Stimulated activated CD4-positive, alpha-beta T cell treated with anti-CD3 and anti-CD28 coated beads, Interleukin-12 subunit alpha, Interleukin-12 subunit beta, amount 100 ng/mL, for 48 hours (primary cell): ENCODE data around the gene PADI1.
A peak's percentile ranks its signal among the peaks of the same experiment; 100 is the strongest.

Source experiments
- DNase-seq, 3 donors: peaks; one replicate each; pipeline ENCODE4 v3.0.0-alpha.2; 2020; ENCODE audit warnings: low read depth in 2 of 3, low spot score in 1 of 3

The PADI1 gene

DNA sequence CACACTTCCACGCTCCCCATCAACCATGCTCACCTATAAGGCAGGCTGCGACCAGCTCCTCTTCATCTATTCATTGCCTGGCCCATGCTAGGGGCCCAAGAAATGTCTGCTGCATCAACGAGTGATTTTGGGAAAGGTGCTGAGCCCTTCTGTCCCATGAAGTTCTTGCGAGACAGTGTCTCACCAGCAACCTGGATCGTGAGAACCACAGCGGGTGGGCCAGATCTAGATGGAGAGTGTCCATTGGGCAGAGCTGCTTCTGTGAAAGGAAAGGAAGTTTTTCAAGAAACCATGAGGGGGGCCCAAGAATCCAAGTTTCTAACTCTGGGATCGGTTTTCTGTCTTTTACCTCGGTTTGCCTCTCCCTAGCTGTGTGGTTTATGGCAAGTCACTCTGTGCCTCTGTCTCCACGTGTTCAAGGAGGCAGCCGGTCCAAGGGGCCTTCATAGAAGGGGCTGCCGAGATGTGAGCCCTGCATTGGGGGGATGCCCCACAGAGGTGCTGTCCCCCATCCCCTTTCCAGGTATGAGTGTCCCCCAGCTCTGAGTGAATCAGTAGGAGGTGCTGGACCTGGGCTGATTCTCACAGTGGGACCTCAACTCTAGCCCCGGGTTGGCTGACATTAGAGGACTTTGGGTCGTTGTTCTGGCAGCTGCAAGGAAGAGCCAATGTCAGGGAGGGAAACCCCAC lies 8.3 kb upstream of the PADI1 start:
- DNase-seq, result no peak

DNA sequence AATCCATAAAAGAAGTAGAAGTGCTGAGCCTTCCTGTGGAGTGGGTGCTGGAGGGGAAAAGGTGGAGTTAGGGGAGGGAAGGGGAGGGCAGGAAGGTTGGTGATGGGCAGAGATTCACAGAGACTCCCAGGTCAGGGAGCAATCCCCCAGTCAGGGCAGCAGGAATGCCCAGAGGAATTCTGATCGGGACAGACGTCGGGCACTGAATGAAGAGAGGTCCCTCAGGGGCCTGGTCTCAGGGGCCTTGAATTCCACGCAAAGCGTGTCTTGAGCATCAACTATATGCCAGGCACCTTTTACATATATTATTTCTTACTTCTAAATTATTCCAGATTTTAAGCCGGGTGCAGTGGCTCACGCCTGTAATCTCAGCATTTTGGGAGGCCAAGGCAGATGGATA lies 7.2 kb upstream of the PADI1 start:
- no peak for DNase-seq

DNA sequence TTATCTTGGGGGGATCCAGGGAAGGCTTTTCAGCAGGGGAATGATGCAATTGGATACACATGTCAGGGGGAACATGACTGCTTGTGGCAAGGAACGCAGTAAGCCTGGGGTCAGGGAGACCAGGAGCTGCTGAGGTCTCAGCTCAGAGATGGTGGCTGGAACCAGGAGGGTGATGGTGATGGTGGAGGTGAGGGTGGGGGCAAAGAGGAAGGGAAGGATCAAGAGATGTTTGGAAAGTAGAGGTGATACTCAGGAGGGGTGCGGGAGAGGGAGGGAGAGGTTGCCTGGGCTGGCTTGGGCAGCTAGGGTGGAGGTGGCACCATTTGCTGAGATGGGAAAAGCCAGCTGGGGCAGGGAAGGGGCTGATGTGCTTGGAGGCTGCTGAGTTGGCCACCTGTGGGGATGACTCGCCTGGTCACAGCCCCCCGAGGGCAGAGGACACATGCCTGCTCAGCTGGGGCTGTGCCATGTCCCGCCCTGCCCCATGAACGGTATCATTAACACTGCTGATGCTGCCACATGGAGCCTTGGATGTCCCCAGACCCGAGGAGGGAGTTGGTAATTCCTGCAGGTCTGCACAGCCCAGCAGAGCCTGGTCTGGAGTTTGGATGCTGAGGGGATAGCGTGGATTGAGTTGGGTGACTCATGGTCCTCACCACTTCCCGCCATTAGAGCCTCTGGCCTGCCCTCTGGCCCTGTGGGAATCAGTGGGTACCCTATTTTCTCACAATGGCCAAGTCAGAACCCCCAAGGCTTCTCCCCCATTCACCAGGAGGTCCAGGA lies 6.3 kb upstream of the PADI1 start:
- DNase-seq, result no peak

DNA sequence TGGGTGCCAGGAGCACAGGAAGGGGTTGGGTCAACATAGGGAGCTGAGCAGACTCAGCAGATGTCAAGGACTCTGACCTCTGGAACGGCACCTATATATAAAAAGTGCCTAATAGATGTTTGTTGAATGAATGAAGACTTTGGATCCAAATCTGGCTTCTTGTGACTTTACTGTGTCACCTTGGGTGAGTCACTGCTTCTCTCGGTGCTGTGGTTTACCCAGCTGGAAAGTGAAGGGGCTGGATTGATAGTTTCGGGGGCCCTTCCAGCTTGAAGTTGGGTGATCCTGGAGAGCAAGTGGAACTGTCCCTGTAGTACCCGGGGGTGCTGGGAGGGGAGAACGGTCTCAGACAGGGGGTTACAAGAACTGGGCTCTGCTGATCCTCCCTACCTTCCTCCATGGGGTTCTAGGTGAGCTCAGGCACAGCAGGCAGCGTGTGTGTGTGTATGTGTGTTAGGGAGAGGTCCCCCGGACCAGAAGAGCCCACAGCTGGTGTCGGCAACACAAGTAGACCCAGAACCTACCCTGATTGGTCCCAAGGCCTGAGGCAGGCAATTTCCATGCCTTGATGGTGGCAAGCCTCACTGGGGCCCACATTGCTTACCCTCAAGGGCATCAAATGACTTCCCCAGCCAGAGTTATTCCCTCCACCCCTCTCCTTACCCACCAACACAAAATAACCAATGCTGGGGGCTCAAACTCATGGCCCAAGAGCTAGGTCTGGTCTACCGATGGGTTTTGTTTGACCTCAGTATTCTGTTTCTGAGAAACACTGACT lies 5.5 kb upstream of the PADI1 start:
- DNase-seq, result no peak

DNA sequence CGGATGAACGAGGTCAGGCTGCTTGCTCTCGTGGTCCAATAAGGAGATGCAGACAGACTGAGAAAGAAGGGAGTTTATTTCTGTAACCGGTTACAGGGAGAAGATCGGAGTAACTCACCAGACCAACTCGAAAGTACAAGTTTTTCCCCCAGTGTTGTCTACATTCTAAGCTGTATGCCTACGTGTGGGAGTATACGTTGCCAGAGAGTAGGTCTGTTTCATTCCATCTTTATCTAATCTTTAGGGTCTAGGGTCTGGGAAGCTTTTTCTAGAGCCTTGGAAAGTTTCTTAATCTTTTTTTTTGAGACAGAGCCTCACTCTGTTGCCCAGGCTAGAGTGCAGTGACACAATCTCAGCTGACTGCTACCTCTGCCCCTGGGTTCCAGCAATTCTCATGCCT lies 4.7 kb upstream of the PADI1 start:
- DNase-seq, result no peak

DNA sequence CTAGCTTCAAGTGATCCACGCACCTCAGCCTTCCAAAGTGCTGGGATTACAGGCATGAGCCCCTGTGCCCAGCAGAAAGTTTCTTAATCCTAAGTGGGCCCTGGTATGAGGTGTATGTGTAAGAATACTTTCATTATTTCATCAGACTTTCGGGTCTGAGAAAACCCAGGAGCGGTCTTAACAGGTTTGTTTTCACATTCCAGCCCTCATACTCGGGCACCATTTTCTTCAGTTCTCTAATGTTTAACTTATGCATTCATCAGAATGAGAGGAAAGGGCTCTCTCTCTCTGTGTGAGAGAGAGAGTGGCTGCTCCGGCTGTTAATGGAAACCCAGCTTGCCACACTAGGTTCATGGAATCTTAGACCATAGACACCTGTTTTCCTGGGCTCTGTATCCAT lies 4.2 kb upstream of the PADI1 start:
- DNase-seq, result no peak

DNA sequence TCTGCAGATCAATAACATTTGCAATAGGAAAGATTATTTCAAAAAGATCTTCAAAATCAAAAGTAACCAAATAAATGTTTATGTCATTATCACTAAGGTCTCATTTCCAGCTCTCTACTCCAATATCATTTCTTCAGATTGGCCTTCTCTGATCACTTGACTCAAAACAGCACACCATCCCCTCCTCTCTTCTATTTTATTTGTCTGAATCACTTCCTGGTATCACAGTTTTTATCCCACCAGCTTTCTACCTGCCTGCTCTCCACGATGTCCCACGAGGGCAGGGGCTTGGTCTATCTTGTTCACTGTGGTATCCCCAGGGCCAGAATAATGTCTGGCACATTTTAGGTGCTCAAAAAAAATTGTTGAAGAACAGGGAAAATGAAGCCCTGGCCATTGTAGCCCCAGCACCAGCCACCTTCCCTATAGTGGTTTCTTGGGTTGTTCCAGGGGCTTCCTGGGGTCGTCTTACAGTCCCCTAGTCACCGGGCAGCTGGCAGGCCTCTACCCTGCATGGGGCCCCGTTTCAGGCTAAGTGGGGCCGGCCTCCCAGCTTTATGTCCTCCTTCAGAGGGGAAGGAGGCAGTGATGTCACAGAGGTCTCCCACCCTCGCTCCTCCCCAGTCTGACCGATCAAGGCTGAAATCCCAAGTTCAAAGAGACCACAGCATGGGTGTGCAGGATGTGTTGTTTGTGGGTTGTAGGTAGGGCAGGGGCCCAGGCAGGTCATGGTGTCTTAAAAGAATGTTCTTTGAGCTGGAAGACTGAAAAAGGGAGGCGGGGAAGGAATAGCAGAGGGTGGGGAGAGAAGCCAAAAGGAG lies 3.5 kb upstream of the PADI1 start:
- no peak for DNase-seq

DNA sequence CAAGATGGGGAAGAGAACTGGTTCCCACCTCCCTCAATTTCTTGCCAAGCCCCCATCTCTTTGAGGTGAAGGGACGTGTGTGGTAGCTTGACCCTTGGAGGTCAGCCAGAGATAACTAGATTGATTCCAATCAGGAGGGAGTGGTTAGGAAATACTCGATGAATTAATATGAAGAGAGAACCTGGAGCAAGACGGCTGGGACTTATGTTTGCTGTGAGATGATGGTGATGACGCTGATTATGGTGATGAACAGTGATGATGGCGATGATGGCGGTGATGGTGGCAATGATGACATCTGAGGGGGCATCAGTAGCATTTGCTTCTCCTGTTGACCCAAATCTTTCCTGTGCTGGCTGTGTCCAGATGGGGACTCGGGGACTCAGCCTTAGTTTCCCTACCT lies 724 bp downstream of the PADI1 start:
- DNase-seq, result no peak

DNA sequence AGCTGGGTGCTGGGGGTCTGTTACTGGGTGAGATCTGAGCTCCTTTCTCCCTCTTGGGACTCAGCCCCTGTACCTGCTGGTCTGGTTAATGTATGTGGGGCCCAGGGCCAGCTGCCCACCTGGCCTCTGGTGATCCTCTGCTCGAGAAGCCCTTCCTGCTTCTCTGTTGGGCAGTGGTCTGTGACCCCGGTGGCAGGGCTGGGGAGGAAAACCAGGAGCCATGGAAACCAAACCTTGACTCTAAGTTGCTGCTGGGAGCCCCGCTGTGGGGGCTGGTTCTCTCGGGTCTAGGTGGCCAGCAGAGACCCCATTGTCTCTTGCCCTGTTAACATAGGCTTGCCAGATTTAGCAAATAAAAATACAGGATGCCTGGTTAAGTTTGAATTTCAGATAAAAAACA lies 1.3 kb downstream of the PADI1 start:
- no peak for DNase-seq

DNA sequence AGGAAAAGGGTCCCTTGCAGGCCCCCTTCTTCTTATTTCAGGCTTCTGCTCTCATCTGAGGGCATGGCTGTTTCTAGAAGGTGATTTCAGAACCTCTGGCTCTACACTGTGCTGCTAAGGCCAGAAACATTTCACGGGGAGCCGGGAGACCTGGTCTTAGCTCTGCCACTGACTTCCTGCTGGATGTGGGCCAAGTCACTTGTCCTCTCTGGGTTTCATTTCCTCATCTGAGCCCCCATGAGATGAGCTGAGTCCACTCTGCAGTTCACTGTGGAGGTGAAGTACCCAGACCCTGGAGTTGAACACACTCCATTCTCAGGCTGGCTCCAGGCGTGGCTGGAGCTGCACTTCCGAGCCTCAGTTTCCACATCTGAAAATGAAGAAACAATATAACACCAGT lies 2.1 kb downstream of the PADI1 start:
- DNase-seq, result no peak

DNA sequence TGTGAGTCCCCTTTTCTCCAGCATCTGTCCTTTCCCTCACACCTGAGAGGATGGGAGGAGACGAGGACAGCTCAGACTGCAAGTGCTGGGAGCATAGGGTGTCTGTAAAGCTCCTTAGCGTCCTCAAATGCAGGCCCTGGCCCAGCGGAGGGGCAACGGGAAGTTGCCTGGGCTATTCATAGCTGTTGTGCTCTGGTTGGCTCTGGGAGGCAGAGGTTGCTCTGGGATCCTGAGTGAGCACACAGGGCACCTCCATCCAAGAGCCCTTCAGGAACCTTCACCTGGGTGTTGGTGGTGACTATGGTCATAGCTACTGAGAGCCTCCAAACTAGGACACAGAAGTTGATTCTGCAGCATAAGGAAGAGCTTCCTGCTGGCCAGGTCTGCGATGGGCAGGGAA lies 2.6 kb downstream of the PADI1 start:
- no peak for DNase-seq

DNA sequence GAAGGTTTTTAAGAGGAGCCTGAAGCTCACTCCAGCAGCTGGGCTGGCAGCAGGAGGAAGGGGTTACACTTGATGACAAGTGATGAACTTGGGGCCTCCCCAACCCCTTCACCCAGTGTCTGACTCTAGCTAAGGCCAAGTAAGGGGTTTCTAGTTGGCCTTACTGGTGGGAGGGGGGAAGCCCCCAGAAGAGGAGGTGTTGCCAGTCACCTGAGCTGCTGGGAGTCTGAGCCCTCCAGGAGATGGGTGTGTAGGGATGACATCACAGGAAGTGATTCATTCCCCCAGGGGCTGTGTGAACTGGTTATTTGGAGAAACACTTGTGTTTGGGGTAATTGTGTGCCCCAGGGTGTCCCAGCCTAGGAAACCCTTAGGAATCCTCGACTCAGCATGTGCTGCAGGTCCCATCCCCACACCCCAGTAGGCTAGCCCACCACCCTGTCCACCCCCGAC lies 3.1 kb downstream of the PADI1 start:
- DNase-seq, result peak; percentile 21 to 54 (median 52)

DNA sequence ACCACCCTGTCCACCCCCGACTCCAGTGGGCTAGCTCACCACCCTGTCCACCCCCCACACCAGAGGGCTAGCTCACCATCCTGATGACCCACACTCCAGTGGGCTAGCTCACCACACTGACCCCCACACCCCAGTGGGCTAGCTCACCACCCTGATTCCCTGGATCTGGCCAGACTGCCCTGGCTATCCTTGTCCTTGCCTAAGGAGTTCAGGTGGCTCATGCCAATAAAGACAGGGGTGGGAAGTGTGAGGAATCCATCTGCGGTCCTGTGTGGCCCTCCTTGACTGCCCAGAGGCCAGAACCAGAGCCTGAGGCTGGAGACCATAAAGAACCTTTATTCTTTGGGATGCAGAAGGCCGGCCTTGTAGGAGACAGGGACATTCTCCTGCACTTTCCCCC lies 3.6 kb downstream of the PADI1 start:
- no peak for DNase-seq

DNA sequence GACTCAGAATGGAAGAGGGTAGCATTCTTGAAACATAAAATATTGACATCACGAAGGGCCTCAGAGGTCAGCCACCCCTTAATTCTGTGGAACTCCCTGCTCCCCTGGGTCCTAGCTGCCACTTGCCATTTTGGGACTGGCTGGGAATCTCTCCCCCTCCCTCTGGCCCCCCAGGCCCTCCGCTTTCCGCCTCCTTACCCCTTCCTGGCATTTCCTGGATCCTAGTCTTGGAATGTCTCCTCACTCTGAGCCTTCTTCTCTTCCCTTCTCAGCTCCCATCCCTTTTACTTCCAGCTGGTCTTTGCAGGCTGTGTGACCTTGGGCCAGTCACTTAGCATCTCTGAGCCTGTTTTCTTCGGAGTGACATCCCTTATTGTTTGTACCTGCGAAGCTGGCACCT lies 4.5 kb downstream of the PADI1 start:
- DNase-seq, result no peak

DNA sequence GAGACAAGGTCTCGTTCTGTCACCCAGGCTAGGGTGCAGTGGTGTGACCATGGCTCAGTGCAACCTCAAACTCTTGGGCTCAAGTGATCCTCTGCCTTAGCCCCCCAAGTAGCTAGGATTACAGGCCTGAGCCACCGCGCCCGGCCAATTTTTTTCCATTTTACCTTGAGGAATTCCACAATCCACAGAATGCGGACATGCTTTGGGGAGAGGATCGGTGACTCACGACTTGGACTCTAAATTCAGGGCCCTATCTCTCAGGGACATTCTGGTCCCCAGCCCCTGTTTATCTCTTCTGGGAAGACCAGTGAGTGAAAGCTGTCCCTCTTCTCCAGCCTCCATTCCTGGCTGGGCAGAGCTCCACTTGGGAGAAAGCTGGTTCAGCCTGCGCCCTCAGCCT lies 5.2 kb downstream of the PADI1 start:
- no peak for DNase-seq

DNA sequence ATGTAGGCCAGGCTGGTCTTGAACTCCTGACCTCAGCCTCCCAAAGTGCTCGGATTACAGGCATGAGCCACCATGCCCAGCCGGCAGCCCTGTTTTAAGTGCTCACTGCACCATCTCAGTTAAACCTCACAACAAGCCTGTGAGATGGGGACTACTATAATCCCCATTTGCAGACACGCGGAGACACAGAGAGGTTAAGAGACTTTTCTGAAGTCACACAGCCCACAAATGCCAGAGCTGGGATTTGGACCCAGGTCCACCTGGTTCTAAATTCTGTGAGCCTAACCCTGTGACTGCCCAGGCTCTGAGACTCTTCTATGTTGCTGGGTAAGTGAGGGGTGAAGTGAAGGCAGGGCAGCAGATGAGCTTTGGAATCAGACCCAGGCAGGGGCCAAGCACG lies 6.4 kb downstream of the PADI1 start:
- no peak for DNase-seq

DNA sequence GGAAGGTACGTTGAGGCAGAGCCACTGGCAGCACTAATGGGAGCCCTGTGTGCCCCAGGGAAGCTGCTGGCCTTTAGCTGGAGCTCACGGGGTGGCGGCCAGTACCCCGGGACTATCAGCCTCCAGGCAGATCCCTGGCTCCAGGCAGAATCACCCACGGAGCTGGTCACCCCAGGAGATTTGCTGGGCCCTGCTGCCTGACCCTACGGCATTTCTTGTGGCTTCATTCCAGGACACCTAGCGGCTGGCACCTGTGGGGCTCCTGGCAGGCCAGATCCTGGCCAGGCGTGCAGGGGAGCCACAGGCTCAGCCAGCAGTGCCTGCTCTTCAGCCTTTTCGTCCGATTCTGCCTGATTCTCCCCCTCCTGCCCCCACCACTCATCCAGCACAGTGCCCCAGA lies 7.1 kb downstream of the PADI1 start:
- DNase-seq, result no peak

DNA sequence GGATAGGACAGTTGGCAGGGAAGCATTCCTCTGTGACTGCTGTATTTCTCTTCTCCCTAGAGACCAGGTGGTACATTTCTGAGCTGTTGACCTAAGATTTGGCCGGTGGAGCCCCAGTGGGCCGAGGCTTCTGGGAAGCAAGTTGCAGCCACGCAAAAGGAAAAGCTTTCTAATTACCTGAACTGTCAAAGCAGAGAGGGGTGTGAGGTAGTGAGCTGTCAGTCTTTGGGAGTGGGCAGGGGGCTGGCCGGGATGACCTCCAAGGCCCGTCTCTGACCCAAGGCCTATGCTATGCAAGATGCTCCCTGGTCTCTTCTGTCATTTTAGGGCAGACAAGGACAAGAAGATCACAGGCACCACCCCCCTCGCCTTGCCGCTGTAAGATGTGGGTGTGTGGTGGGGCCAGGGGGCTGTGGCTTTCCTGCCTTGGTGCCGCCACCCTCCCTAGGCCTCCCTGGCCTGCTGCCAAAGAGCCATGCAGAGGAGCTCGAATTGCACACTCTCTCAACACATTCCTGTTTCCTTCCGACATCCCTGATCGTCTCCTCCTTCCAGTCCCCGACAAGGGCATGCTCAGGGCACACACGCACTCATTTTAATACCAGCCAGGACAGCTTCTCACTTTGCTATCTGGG lies 7.7 kb downstream of the PADI1 start:
- peak; percentile 20 to 47 (median 33) for DNase-seq

DNA sequence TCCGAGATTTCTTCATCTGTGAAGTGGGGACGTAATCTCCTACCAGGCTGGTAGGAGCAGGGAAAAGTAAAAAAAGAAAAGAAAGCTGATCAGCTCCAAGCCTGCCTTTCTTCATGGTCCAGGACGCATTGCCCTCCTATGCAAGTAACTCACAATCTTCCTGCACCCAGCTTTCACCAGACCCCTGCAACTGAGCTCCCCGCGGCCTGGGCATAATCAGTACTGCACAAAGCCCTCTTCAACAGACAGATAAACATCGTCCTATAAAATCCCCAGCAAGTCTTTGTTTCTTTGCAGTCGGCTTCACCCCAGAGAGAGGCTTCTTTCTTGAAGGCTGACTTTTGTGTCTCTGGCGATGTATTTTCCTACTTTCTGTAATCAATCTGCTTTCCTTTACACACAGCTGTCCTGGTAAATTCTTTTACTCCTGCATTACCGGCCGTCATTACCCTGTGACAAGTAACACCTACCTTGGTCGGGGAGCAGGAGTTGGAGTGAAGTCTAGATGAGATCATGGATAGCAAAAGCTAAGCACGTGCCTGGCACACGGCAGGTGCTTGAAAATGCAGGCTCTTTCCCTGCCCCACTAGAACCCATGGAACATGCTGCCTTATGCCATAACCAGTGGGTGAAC lies 8.3 kb downstream of the PADI1 start:
- DNase-seq, result no peak

DNA sequence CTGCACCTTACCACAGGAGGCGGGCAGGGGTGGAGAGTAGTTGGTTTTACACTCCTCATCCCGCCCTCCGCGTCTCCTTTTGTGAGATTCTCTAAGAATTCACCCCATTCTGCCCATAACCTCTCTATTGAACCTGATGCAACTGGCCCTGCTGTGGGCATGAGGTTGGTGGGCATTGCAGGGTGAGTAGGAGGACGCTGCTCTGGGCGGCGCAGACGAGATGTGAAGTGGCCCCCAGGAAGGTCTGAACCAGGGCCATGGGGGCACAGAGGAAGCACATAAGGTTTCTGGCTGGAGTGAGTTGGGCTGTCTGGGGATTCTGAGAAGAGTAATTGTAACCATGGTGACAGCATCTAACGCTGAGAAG lies 8.8 kb downstream of the PADI1 start:
- no peak for DNase-seq
